ENCODE data around the gene TMEM175. TPM values are rescaled to one million over a fixed set of nuclear protein-coding genes. Genes with fewer than 3 reads are reported as not detected.

Gene TMEM175
- total RNA-seq, 1 experiment from 2014 or later = 20.2 TPM

DNA sequence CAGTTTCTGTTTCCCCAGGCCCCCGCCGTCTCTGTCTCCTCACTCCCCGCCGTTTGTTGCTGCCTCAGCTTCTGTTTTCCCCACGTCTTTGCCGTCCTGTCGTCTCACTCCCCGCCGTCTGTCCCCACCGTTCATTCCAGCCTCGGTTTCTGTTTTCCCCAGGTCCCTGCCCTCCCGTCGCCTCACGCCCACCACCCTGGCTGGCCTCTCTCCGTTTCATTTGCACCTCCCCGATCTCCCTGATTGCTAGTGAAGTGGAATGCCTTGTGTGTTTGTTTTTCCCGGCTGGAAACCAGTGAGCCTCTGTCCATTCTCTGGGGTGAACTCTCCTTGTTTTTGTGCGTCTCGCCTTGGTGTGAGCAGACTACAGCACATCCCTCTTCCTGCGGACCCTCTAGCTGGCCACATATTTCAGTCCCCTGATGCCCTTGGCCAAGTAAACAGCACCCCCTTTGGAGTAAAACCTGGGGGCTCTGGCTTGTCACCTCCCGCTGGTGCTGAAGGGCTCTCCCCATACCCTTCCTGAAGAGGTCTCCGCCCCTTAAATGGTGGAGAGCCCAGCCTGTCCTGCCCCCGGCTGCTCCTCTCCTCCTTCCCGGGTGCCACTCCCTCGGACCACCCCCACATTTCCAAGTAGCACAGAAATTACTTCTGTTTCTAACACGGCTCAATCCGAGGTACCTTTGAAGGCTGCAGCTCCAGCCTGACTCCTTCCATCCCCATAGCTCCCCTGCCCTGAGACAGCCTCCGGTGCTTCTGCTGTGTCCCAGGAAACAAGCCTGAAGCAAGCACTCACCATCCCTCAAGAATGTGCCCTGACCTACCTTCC, 13.2 kb downstream of the TMEM175 start:
- no peaks in the 10 kb centered on the region for H3K27me3 ChIP-seq (ENCODE audit: insufficient read depth, low read depth)
- H3K4me2 ChIP-seq = no peak overlapping the region

DNA sequence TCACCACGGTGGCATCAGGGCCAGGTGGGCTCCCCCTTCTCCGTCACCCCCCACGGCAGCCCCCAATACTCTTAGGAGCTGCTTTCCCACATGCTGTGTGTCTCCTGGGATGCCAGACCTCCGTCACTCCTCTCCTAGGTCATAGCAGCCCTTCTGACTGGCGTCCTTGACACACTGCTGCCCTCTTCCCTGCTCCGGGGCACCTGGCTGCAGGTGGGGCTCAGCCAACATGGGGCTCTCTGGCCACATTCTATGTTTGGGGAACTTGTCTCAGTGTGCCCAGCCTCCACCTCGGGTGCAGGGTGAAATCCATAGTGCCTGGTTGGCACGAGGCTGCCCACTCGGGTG, 13.8 kb downstream of the TMEM175 start:
- CTCF ChIA-PET = no interaction called here
- H3K36me3 ChIP-seq (ENCODE audit: low read depth) = no peaks in the 10 kb centered on the region
- no peak overlapping the region for H3K27ac ChIP-seq
- H3K9me3 ChIP-seq (ENCODE audit: insufficient read depth, low read depth) = no peaks in the 10 kb centered on the region
- no peaks in the 10 kb centered on the region for H3K79me2 ChIP-seq (ENCODE audit: low read depth)
- H3F3A ChIP-seq (ENCODE audit: insufficient read depth, low read depth) = no peaks in the 10 kb centered on the region
- H4K20me1 ChIP-seq (ENCODE audit: insufficient read depth) = no peaks in the 10 kb centered on the region
- POLR2A ChIA-PET (ENCODE audit: unreplicated experiment) = no interaction called here
- H3K4me3 ChIP-seq = no peak overlapping the region
- H2AFZ ChIP-seq = no peak overlapping the region
- intact Hi-C loops (cut with micrococcal nuclease; ENCODE audit: unreplicated experiment) = no loop called here
- no peak for DNase-seq
- no TSS peak for BruUV-seq (replicated peaks)
- H3K4me1 ChIP-seq (replicated peaks; ENCODE audit: insufficient read depth) = no peaks in the 10 kb centered on the region
- no peak for TF ChIP-seq EZH2 (IDR thresholded peaks at IDR 0.05; ENCODE audit: low read depth)
- TF ChIP-seq, protein P1, sequence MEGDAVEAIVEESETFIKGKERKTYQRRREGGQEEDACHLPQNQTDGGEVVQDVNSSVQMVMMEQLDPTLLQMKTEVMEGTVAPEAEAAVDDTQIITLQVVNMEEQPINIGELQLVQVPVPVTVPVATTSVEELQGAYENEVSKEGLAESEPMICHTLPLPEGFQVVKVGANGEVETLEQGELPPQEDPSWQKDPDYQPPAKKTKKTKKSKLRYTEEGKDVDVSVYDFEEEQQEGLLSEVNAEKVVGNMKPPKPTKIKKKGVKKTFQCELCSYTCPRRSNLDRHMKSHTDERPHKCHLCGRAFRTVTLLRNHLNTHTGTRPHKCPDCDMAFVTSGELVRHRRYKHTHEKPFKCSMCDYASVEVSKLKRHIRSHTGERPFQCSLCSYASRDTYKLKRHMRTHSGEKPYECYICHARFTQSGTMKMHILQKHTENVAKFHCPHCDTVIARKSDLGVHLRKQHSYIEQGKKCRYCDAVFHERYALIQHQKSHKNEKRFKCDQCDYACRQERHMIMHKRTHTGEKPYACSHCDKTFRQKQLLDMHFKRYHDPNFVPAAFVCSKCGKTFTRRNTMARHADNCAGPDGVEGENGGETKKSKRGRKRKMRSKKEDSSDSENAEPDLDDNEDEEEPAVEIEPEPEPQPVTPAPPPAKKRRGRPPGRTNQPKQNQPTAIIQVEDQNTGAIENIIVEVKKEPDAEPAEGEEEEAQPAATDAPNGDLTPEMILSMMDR (conservative IDR thresholded peaks at IDR 0.05) = no peak
- H3K27me3 ChIP-seq (ENCODE audit: insufficient read depth, low read depth) = no peaks in the 10 kb centered on the region
- H3K4me2 ChIP-seq = no peak overlapping the region
- no peaks in the 10 kb centered on the region for H3K9me2 ChIP-seq (ENCODE audit: insufficient read depth)

More for the DNA sequence above, 13.2 kb downstream of the TMEM175 start:
- H3K9me2 ChIP-seq (ENCODE audit: insufficient read depth) = no peaks in the 10 kb centered on the region
- ChIA-PET POLR2A (ENCODE audit: unreplicated experiment) (no interaction called here), CTCF (no interaction called here)
- no TSS peak for BruUV-seq (replicated peaks)
- H3F3A ChIP-seq (ENCODE audit: insufficient read depth, low read depth) = no peaks in the 10 kb centered on the region
- H3K4me1 ChIP-seq (replicated peaks; ENCODE audit: insufficient read depth) = no peaks in the 10 kb centered on the region
- DNase-seq = no peak
- no peaks in the 10 kb centered on the region for H3K79me2 ChIP-seq (ENCODE audit: low read depth)
- no peaks in the 10 kb centered on the region for H3K9me3 ChIP-seq (ENCODE audit: insufficient read depth, low read depth)
- H2AFZ ChIP-seq = no peak overlapping the region
- H3K36me3 ChIP-seq (ENCODE audit: low read depth) = no peaks in the 10 kb centered on the region
- no peak overlapping the region for H3K4me3 ChIP-seq
- intact Hi-C loops (cut with micrococcal nuclease; ENCODE audit: unreplicated experiment) = no loop called here
- TF ChIP-seq, protein P1 (conservative IDR thresholded peaks at IDR 0.05) = no peak
- TF ChIP-seq EZH2 (IDR thresholded peaks at IDR 0.05; ENCODE audit: low read depth) = no peak
- H4K20me1 ChIP-seq (ENCODE audit: insufficient read depth) = no peaks in the 10 kb centered on the region
- H3K27ac ChIP-seq = no peak overlapping the region

DNA sequence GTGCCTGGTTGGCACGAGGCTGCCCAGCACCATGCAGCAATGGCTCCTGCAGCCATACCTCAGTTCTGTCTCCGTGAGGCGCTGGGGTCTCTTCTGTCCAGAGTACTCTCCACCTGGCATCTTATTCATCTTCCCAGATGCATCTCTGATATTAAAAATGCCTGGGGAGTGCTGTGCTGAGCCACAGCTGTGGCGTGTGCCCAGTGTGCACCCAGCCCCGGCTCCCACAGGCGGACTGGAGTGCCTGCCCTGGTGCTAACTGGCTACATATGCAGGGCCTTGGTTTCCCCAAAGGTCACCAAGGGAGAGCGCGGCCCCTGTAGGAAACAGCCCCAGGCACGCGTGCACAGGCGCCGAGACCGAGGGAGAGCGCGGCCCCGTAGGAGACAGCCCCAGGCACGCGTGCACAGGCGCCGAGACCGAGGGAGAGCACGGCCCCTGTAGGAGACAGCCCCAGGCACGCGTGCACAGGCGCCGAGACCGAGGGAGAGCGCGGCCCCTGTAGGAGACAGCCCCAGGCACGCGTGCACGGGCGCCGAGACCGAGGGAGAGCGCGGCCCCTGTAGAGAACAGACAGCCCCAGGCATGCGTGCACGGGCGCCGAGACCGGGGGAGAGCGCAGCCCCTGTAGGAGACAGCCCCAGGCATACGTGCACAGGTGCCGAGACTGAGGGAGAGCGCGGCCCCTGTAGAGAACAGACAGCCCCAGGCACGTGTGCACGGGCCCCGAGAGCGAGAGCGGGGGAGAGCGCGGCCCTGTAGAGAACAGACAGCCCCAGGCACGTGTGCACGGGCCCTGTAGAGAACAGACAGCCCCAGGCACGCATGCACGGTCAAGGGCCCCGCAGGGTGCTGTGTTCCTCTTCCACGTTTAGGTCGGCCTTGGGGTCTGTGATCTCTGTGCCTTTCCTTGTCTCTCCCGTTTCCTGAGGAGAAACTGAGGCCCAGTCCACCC, 14.5 kb downstream of the TMEM175 start:
- H3K27ac ChIP-seq = no peak overlapping the region
- no peaks in the 10 kb centered on the region for H3K27me3 ChIP-seq (ENCODE audit: insufficient read depth, low read depth)
- CTCF ChIA-PET = no interaction called here
- no peaks in the 10 kb centered on the region for H3K4me1 ChIP-seq (replicated peaks; ENCODE audit: insufficient read depth)
- TF ChIP-seq, protein P1 (conservative IDR thresholded peaks at IDR 0.05) = no peak
- no peak for TF ChIP-seq EZH2 (IDR thresholded peaks at IDR 0.05; ENCODE audit: low read depth)
- H3F3A ChIP-seq (ENCODE audit: insufficient read depth, low read depth) = no peaks in the 10 kb centered on the region
- no peak overlapping the region for H2AFZ ChIP-seq
- H4K20me1 ChIP-seq (ENCODE audit: insufficient read depth) = no peaks in the 10 kb centered on the region
- H3K36me3 ChIP-seq (ENCODE audit: low read depth) = no peaks in the 10 kb centered on the region
- no peak overlapping the region for H3K4me2 ChIP-seq
- H3K79me2 ChIP-seq (ENCODE audit: low read depth) = no peaks in the 10 kb centered on the region
- H3K9me3 ChIP-seq (ENCODE audit: insufficient read depth, low read depth) = no peaks in the 10 kb centered on the region
- H3K4me3 ChIP-seq = no peak overlapping the region
- intact Hi-C loops (cut with micrococcal nuclease; ENCODE audit: unreplicated experiment) = no loop called here
- POLR2A ChIA-PET (ENCODE audit: unreplicated experiment) = no interaction called here
- no peaks in the 10 kb centered on the region for H3K9me2 ChIP-seq (ENCODE audit: insufficient read depth)
- no peak for DNase-seq
- no TSS peak for BruUV-seq (replicated peaks)
